GM21515 (cell line): Measurements from ENCODE around the gene ZBTB7C.

Source experiments
- ATAC-seq: cut with Tn5 transposase; IDR thresholded peaks from one replicate; pipeline ENCODE4 v1.9.1; 2021; ENCODE audit not compliant: unreplicated experiment

ZBTB7C gene

DNA sequence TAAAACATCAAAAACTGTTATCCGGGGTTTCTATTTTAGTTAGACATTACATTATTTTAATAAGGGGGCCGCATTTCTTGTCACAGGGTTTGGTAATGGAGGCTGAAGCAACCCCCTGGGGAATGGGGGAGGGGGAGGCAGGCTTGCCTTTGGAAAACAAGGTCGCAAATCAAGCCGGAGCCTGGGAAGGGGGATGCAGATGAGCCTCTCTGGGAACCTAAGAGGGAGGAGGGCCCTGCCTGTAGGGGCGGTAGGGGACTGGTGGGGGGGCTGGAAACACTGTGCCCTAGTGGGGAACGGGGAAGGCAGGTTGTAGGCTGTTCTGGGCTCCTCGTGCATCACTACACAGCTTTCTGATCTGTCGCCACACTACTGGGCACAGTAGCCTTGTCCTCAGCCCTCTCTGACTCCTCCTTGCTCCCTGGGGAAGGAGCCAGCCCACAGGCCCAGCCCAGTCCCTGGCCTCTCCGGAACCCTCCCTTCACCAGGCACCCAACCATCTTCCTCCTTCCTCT lies 308.5 kb downstream of the ZBTB7C start:
- no peak for ATAC-seq

GRCh38 chr18:48100165-48100575 lies 309.0 kb downstream of the ZBTB7C start:
- no peak for ATAC-seq

GRCh38 chr18:48099481-48100164 lies 309.6 kb downstream of the ZBTB7C start:
- ATAC-seq: no peak

DNA sequence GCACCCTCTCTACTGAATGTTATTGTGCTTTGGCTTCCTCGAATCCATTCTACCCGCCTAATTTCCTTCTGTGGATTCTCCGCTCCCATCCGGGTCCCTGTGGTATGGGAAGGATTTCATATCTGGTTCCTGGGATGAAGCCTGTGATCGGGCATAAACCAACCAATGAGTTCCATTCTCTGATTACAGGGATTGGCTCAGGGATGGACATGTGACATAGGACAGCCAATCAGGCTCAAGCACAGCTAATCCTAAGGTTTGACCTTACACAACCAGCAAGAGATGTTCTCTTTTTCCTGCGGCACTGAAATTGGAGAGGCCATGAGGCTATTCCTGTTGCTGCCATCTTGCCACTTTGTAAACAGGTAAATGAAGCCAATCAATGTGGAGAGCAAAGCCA lies 310.6 kb downstream of the ZBTB7C start:
- ATAC-seq: no peak

- no peak for ATAC-seq
These were observed 311.2 kb downstream of the ZBTB7C start for GRCh38 chr18:48098007-48098406.

- ATAC-seq: no peak
These were observed 313.5 kb downstream of the ZBTB7C start for GRCh38 chr18:48095726-48096125.

DNA sequence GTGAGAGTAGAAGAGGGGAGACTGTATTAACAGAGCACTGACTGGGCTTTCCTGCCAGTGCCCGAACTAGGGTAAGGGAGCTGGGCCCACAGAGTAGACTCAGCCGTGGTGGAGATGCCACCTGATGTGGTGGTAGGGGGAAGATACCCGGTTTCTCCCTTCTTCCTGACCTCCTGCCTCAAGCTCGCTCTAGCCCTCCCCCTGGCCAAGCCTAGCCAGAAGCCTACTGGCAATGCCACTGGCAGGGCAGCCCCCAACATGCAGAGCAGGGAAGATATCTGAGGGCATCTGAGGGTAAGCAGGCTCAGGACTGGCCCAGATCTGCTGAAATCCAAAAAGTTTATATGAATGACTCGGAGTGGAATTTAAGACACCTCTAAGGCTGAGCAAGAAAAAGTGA lies 316.1 kb downstream of the ZBTB7C start:
- ATAC-seq: no peak

- no peak for ATAC-seq
These were observed 317.2 kb downstream of the ZBTB7C start for GRCh38 chr18:48091869-48092497.

DNA sequence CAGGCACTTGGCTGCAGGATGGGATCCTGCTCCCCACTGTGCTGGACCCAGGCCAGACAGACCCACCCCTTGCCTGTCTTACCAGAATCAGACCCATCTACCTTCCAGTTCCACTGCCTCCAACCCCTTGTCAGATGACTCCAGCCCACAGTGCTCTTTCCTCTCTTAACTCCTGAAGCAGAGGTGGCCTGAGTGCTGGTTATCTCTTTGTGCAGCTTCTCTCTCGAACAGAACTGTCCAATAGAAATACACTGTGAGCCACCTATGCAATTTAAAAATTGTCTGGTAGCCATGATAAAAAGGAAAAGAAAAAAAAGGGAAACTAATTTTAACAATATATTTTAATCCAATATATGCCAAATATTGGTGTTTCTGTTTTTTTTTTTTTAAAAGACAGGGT lies 318.5 kb downstream of the ZBTB7C start:
- ATAC-seq: no peak

DNA sequence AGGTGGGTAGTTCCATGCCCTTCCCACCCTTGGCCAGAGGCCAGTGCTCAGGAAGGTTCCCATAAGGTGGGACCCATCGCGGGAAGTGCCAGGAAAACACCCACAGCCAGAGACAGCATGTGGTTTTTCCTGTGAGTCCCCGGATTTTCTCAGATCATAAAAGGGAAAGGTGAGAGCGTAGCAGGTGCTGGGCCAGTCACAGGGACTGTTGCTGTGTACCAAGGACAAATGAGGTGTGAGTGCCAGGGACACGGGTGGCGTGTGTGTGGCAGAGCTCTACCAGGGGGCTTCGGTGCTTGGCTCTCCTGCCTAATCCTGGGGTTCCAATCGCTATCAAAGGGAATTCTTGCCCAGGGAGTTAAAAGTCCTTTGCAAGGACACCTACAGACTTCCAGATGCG lies 319.2 kb downstream of the ZBTB7C start:
- ATAC-seq: no peak

GRCh38 chr18:48085781-48086487 lies 323.2 kb downstream of the ZBTB7C start:
- no peak for ATAC-seq

DNA sequence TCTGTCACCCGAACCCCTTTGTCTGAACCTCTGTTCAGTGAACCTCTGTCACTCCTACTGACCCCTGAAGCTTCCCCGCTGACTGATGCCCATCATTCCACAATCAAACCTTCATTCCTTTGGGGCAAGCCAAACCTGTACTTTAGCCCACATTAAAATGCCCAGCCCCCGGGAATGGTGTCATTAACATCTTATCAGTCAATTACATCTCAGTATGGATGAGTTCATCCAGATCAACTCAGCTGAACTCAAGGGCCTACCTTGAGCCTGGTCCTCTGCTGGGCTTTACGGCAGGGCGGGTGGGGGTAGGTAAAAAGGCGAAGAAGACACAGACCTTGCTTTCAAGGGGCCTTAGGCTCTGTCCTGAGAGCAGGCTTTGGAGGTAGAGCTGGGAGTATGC lies 324.3 kb downstream of the ZBTB7C start:
- no peak for ATAC-seq

DNA sequence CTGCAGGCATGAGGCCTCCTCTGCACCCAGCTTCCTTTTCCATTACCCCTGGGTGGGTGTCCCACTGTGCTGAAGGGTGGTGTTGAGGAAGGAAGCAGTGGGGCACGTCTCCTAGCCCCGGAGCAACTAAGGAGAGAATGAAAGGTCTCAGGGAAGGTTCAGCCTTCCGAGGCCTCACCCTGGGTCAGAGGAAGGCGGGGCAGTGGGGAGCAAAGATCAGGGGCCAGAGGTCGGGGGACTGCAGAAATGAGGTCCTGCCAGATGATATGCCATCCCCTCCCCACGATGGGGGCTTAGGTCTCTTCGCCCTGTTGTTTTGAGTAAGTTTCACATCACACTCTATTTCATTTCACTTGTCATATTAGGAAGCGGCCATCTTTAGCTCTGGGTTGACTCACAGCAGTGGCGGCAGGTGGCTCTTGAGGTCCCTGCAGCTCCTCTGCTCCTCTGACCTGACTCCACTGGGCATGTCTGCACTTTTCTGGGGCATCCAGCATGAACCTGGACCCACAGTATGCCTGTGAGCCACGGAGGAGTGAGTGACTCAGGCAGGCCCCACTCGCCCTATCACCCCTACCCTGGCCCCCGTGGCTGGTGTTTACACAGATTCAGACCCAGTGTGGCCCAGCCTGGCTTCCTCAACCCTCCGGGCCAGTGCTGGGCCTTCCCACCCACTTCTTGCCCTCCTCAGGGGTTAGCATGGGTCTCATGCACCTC lies 325.0 kb downstream of the ZBTB7C start:
- no peak for ATAC-seq

GRCh38 chr18:48080546-48080945 lies 328.6 kb downstream of the ZBTB7C start:
- no peak for ATAC-seq

DNA sequence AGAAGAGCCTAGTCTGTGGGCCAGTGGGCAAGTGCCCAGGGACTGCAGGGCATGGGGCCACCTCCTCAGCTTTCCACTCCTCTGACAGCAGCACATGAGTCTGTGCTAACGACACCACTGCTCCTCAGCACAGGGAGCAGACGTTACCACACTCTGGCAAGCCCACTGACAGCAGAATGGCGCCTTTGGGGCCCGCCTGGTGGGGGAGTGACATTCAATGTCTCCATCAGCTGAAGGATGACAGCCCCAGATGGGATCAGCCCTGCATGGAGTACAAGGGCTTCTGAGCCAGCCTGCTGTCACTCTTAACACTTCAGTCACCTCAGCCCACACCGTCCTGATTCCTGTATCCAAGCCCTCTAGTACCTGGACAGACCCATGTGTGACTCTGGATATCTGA lies 329.3 kb downstream of the ZBTB7C start:
- no peak for ATAC-seq

DNA sequence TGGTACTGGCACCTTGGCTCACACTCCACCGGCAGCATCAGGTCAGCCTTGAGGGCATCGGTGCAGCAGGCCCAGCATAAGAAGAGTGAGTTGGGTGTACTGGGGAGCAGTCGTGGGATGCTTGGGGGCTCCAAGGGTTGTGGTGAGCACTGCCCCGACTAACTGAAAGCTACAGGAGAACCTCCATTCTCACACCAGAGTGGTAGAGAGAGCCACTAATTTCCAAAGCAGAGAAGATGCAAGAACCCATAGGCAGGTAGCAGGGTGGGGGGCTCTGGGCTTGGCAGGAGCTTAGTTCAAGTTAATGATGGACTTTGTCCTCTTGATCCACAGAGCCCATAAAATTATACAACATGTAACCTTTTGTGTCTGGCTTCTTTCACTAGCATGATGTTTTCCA lies 330.7 kb downstream of the ZBTB7C start:
- no peak for ATAC-seq

DNA sequence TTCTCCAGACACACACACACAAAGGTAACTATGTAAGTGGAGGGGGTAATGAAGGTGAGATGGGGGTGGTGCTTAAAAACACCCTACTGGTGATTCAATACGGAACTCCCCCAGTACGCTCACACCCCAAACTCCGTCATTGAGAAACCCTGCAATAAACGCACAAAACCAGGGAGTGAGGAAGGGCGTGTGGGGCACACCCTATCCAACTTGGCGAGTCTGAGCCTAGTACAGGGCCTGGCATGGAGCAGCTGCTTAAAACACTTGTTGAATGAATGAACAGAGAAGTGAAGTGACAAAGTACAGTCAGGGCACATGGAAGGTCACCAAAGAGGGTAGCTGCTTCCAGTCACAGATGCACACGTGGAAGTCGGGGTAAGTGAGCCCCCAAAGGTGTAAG lies 331.9 kb downstream of the ZBTB7C start:
- no peak for ATAC-seq

- ATAC-seq: no peak
These were observed 332.7 kb downstream of the ZBTB7C start for GRCh38 chr18:48076461-48076860.

DNA sequence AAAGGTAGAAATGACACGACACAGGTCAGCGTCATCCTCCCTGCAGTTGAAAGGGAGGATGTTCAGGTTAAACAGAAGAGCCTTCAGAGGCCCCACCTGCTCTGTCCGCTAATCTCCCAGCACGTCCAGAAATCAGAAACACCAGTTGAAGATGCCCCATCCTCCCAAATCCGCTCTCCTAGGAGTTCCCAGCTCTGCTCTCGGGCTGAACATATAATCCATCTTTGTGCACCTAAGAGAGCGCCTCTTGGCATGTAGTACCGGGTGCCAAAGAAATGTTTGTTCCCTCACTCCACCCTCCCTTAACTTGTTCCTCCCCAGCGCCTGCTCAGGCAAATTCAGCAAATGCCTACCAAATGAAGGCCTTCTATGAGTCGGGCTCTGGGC lies 333.5 kb downstream of the ZBTB7C start:
- ATAC-seq: no peak

GRCh38 chr18:48074929-48075706 lies 334.1 kb downstream of the ZBTB7C start:
- ATAC-seq: no peak
